ENCODE data around the gene NTRK2.

NTRK2 gene

GRCh38 chr9:84900421-84900820, 230.9 kb downstream of the NTRK2 start:
- no peak for DNase-seq

GRCh38 chr9:84903963-84904362, 234.4 kb downstream of the NTRK2 start:
- DNase-seq, result no peak

- DNase-seq, result no peak
Measured at GRCh38 chr9:84916769-84917168, 247.2 kb downstream of the NTRK2 start.

- no peak for DNase-seq
Measured at GRCh38 chr9:84917366-84918070, 248.0 kb downstream of the NTRK2 start.

- DNase-seq, result no peak
Measured at GRCh38 chr9:84919440-84919839, 249.9 kb downstream of the NTRK2 start.

- no peak for DNase-seq
Measured at GRCh38 chr9:84921175-84921574, 251.6 kb downstream of the NTRK2 start.

GRCh38 chr9:84922051-84922450, 252.5 kb downstream of the NTRK2 start:
- no peak for DNase-seq

GRCh38 chr9:84924266-84924665, 254.7 kb downstream of the NTRK2 start:
- no peak for DNase-seq

GRCh38 chr9:84925225-84925872, 255.8 kb downstream of the NTRK2 start:
- no peak for DNase-seq

GRCh38 chr9:84926793-84927192, 257.3 kb downstream of the NTRK2 start:
- no peak for DNase-seq

GRCh38 chr9:84928419-84928818, 258.9 kb downstream of the NTRK2 start:
- DNase-seq, result no peak

GRCh38 chr9:84929068-84929467, 259.5 kb downstream of the NTRK2 start:
- DNase-seq, result no peak

- no peak for DNase-seq
Measured at GRCh38 chr9:84932915-84933527, 263.5 kb downstream of the NTRK2 start.

- no peak for DNase-seq
Measured at GRCh38 chr9:84935528-84936117, 266.1 kb downstream of the NTRK2 start.

- DNase-seq, result no peak
Measured at GRCh38 chr9:84937180-84937579, 267.7 kb downstream of the NTRK2 start.

- no peak for DNase-seq
Measured at GRCh38 chr9:84937581-84937980, 268.1 kb downstream of the NTRK2 start.

GRCh38 chr9:84939774-84940173, 270.2 kb downstream of the NTRK2 start:
- DNase-seq, result no peak

- no peak for DNase-seq
Measured at GRCh38 chr9:84940294-84940693, 270.8 kb downstream of the NTRK2 start.

GRCh38 chr9:84941792-84942191, 272.3 kb downstream of the NTRK2 start:
- no peak for DNase-seq

GRCh38 chr9:84943482-84944050, 274.0 kb downstream of the NTRK2 start:
- no peak for DNase-seq

- no peak for DNase-seq
Measured at GRCh38 chr9:84945878-84946538, 276.5 kb downstream of the NTRK2 start.

GRCh38 chr9:84947412-84947972, 278.0 kb downstream of the NTRK2 start:
- DNase-seq, result no peak

- DNase-seq, result no peak
Measured at GRCh38 chr9:84949258-84949657, 279.7 kb downstream of the NTRK2 start.
